ENCODE data around the gene ELOA2.
"Not testable (repeated sequence)": the region's sequence is repeated elsewhere in the genome, so short reads cannot be mapped to it uniquely, and the experiment has no call there.

Gene ELOA2

DNA sequence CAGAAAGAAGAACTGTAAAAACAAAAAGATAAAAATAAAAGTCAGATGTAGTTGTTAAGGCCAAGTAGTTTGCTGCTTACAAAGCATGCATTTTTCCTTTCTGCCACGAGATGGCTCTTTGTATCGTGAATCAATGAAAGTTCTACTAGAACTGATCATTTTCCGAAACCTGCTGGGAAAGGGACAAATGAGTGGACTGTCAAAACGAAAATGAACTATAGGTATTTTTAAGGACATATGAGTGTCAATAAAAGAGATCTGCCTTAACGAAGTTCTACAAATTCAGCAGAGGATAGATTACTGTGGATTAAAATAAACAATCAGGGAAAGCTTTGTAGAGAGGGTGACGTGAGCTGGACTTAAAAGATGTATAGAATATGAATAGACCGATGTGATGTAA lies 15.0 kb upstream of the ELOA2 start:
- Histone ChIP-seq H3K4me1 (ENCODE audit: control insufficient read depth, insufficient read depth, low read length) (no peaks in the 10 kb centered on the region), H3K27ac (ENCODE audit: insufficient read depth, low read depth, low read length, poor library complexity, severe bottlenecking) (no peak overlapping the region), H3K4me3 (ENCODE audit: insufficient read depth, low read depth, low read length) (no peak overlapping the region), H3K9me3 (ENCODE audit: control insufficient read depth, low read length) (no peaks in the 10 kb centered on the region), H3K27me3 (ENCODE audit: control insufficient read depth, insufficient read depth, low read length, poor library complexity, severe bottlenecking) (no peaks in the 10 kb centered on the region), H3K36me3 (ENCODE audit: control insufficient read depth, insufficient read depth, low read length) (no peaks in the 10 kb centered on the region)
- whole genome bisulfite sequencing, 2 experiments = 46 to 50% methylated on average over 7 of the region's 7 CpGs

GRCh38 chr18:47040982-47041381 lies 5.6 kb upstream of the ELOA2 start:
- Histone ChIP-seq H3K4me1 (ENCODE audit: control insufficient read depth, insufficient read depth, low read length) (no peaks in the 10 kb centered on the region), H3K9me3 (ENCODE audit: control insufficient read depth, low read length) (no peaks in the 10 kb centered on the region), H3K27ac (ENCODE audit: insufficient read depth, low read depth, low read length, poor library complexity, severe bottlenecking) (no peak overlapping the region), H3K4me3 (ENCODE audit: insufficient read depth, low read depth, low read length) (no peak overlapping the region), H3K27me3 (ENCODE audit: control insufficient read depth, insufficient read depth, low read length, poor library complexity, severe bottlenecking) (no peaks in the 10 kb centered on the region), H3K36me3 (ENCODE audit: control insufficient read depth, insufficient read depth, low read length) (no peaks in the 10 kb centered on the region)
- WGBS, 2 experiments = 93 to 98% methylated on average over 5 to 6 of the region's 6 CpGs

DNA sequence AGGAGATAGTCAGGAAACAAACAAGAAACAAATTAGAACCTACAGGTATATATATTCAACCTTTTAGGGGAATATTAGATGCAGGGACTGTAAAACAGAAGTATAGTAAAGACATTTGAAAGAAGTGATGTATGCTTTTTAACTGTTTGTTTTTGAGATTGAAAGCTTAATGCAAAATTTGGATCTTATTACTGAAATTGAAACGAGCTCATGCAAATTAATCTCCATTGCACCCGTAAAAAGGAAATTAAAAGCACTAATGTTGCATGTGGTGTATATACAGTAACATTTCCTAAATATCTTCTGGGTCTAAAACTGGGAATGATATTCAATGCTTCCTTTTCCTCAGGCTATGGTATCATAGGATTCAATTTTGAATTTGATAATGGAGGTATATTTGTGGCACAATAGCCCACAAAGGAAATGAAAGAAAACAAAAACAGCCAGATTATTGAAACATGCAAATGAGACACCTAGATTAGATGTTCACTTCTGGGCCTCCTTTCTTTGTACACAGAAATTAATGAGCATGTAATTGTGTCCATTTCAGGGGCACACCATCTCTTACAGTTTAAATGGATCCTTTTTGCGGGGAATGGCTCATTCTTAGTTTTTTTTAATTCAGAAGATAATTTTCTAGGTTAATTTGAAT lies 1.6 kb upstream of the ELOA2 start:
- Histone ChIP-seq H3K27me3 (ENCODE audit: control insufficient read depth, insufficient read depth, low read length, poor library complexity, severe bottlenecking) (no peaks in the 10 kb centered on the region), H3K27ac (ENCODE audit: insufficient read depth, low read depth, low read length, poor library complexity, severe bottlenecking) (no peak overlapping the region), H3K36me3 (ENCODE audit: control insufficient read depth, insufficient read depth, low read length) (no peaks in the 10 kb centered on the region), H3K9me3 (ENCODE audit: control insufficient read depth, low read length) (no peaks in the 10 kb centered on the region), H3K4me1 (ENCODE audit: control insufficient read depth, insufficient read depth, low read length) (no peaks in the 10 kb centered on the region), H3K4me3 (ENCODE audit: insufficient read depth, low read depth, low read length) (no peak overlapping the region)
- 96 to 100% methylated on average over 2 to 3 of the region's 3 CpGs for WGBS, 2 experiments

GRCh38 chr18:47036298-47036874 lies 965 bp upstream of the ELOA2 start:
- Histone ChIP-seq H3K27me3 (ENCODE audit: control insufficient read depth, insufficient read depth, low read length, poor library complexity, severe bottlenecking) (no peaks in the 10 kb centered on the region), H3K4me3 (ENCODE audit: insufficient read depth, low read depth, low read length) (no peak overlapping the region), H3K36me3 (ENCODE audit: control insufficient read depth, insufficient read depth, low read length) (no peaks in the 10 kb centered on the region), H3K27ac (ENCODE audit: insufficient read depth, low read depth, low read length, poor library complexity, severe bottlenecking) (no peak overlapping the region), H3K4me1 (ENCODE audit: control insufficient read depth, insufficient read depth, low read length) (no peaks in the 10 kb centered on the region), H3K9me3 (ENCODE audit: control insufficient read depth, low read length) (no peaks in the 10 kb centered on the region)
- 80 to 100% methylated on average over 1 of the region's 2 CpGs for WGBS, 2 experiments

DNA sequence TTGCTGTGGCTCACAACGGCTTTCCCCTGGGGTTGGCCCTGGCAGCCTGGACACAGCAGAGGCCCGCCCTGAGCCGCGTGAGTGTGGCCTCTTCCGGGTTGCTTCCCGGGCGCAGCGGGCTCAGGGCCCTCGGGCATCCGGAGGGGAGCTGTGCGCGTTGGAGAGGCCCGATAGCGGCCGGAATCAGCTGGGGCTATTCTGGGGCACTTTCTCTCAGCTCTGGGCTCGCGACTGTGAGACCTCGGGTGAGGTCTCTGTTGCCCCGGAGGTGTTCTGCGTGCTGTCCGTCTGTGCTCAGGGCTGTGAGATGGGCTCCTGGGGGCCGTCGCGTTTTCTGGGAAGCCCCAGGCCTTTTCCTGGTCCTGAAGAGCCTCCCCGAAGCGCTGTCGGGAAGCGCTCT lies 830 bp downstream of the ELOA2 start:
- not testable (repeated sequence) for H3K4me3 ChIP-seq (ENCODE audit: insufficient read depth, low read depth, low read length); H3K4me1 ChIP-seq (ENCODE audit: control insufficient read depth, insufficient read depth, low read length); H3K27ac ChIP-seq (ENCODE audit: insufficient read depth, low read depth, low read length, poor library complexity, severe bottlenecking); H3K27me3 ChIP-seq (ENCODE audit: control insufficient read depth, insufficient read depth, low read length, poor library complexity, severe bottlenecking); H3K36me3 ChIP-seq (ENCODE audit: control insufficient read depth, insufficient read depth, low read length); H3K9me3 ChIP-seq (ENCODE audit: control insufficient read depth, low read length)
- 95 to 96% methylated on average over 28 of the region's 28 CpGs for WGBS, 2 experiments

DNA sequence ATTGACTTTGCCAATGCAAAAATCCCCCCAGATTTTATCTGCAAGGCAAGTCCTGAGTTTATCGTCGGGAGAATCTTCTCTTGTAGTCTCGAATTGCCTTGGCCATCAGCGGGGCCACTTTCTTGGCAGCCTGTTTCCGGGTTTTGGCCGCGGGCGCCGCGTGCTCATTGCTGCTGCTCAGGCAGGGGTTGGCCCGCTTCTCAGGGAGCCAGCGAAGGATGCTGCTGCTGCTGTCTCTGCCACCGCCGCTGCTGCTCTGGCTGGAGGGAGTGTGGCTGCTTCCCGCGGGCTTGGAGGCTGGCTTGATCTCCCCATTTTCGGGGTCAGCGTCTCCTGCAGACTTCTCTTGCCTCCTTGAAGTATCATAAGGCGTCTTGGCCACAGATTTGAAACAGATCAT lies 2.5 kb downstream of the ELOA2 start:
- 90 to 94% methylated on average over 19 of the region's 19 CpGs for WGBS, 2 experiments
- Histone ChIP-seq H3K27me3 (ENCODE audit: control insufficient read depth, insufficient read depth, low read length, poor library complexity, severe bottlenecking) (no peaks in the 10 kb centered on the region), H3K4me3 (ENCODE audit: insufficient read depth, low read depth, low read length) (no peak overlapping the region), H3K36me3 (ENCODE audit: control insufficient read depth, insufficient read depth, low read length) (no peaks in the 10 kb centered on the region), H3K27ac (ENCODE audit: insufficient read depth, low read depth, low read length, poor library complexity, severe bottlenecking) (no peak overlapping the region), H3K9me3 (ENCODE audit: control insufficient read depth, low read length) (no peaks in the 10 kb centered on the region), H3K4me1 (ENCODE audit: control insufficient read depth, insufficient read depth, low read length) (no peaks in the 10 kb centered on the region)

GRCh38 chr18:47030887-47031286 lies 4.5 kb downstream of the ELOA2 start:
- not testable (repeated sequence) for H3K4me3 ChIP-seq (ENCODE audit: insufficient read depth, low read depth, low read length); H3K27me3 ChIP-seq (ENCODE audit: control insufficient read depth, insufficient read depth, low read length, poor library complexity, severe bottlenecking); H3K4me1 ChIP-seq (ENCODE audit: control insufficient read depth, insufficient read depth, low read length); H3K36me3 ChIP-seq (ENCODE audit: control insufficient read depth, insufficient read depth, low read length); H3K27ac ChIP-seq (ENCODE audit: insufficient read depth, low read depth, low read length, poor library complexity, severe bottlenecking); H3K9me3 ChIP-seq (ENCODE audit: control insufficient read depth, low read length)
- 96 to 97% methylated on average over 4 of the region's 12 CpGs for WGBS, 2 experiments

DNA sequence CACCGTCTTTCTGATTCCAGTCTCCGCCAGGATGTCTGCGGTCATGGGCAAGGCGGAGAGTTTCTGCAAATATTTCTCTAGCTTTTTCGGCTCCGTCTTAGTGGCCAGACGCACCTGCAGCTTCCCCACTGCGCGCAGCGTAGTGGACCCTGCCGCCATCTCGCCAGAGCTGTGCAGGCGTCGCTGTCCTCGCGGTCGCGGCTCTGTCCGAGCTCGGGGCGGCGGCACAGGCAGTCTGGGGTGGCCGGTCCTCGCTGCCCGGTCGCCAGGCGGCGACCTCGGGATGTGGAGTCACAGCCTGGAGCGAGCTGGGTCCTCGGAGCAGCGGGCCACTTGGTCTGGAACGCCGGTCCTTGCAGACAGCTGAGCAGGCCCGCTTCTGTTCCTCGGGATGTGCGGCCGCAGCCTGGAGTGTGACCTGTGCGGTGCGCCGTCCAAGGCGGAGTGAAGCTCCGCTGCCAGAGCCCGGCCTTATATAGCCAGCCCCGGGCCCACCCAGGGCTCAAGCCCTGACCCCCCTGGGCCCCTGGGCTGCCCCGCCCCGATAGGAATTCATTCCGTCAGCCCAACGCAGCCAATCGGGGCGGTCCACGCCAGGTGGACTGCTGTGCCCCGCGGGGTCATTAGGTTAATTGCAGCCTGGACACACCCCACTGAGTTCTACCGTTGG lies 5.6 kb downstream of the ELOA2 start:
- not testable (repeated sequence) for H3K4me1 ChIP-seq (ENCODE audit: control insufficient read depth, insufficient read depth, low read length); H3K4me3 ChIP-seq (ENCODE audit: insufficient read depth, low read depth, low read length); H3K36me3 ChIP-seq (ENCODE audit: control insufficient read depth, insufficient read depth, low read length); H3K27me3 ChIP-seq (ENCODE audit: control insufficient read depth, insufficient read depth, low read length, poor library complexity, severe bottlenecking); H3K27ac ChIP-seq (ENCODE audit: insufficient read depth, low read depth, low read length, poor library complexity, severe bottlenecking); H3K9me3 ChIP-seq (ENCODE audit: control insufficient read depth, low read length)
- no CpG with 5 or more reads among the region's 55 CpGs for WGBS, 2 experiments

DNA sequence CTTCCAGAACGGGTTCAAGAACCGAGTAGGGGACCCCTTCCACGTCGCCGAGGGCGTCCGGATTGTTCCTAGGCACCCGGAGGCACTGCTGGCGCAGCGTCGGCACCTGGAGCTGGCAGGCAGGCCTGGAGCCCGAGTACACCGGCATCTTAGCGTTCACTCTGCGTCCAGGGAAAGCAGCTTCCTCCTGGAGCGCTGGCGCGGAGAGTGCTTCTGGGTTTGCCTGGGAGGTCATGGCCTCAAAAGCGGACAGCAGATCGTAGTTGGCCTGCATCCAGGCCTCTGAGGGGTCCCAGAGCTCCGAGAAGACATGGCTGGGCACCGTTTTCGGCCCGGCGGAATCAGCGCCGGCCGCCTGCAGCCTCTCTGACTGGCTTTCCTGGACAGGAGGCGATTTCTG lies 6.7 kb downstream of the ELOA2 start:
- H3K27me3 ChIP-seq (ENCODE audit: control insufficient read depth, insufficient read depth, low read length, poor library complexity, severe bottlenecking); H3K9me3 ChIP-seq (ENCODE audit: control insufficient read depth, low read length); H3K36me3 ChIP-seq (ENCODE audit: control insufficient read depth, insufficient read depth, low read length); H3K27ac ChIP-seq (ENCODE audit: insufficient read depth, low read depth, low read length, poor library complexity, severe bottlenecking); H3K4me3 ChIP-seq (ENCODE audit: insufficient read depth, low read depth, low read length); H3K4me1 ChIP-seq (ENCODE audit: control insufficient read depth, insufficient read depth, low read length): not testable (repeated sequence)
- 99% methylated on average over 7 of the region's 29 CpGs for WGBS, 2 experiments

GRCh38 chr18:47025557-47026174 lies 9.8 kb downstream of the ELOA2 start:
- H3K27me3 ChIP-seq (ENCODE audit: control insufficient read depth, insufficient read depth, low read length, poor library complexity, severe bottlenecking); H3K36me3 ChIP-seq (ENCODE audit: control insufficient read depth, insufficient read depth, low read length); H3K4me3 ChIP-seq (ENCODE audit: insufficient read depth, low read depth, low read length); H3K27ac ChIP-seq (ENCODE audit: insufficient read depth, low read depth, low read length, poor library complexity, severe bottlenecking); H3K9me3 ChIP-seq (ENCODE audit: control insufficient read depth, low read length); H3K4me1 ChIP-seq (ENCODE audit: control insufficient read depth, insufficient read depth, low read length): not testable (repeated sequence)
- WGBS, 2 experiments = 92 to 95% methylated on average over 3 of the region's 17 CpGs
